ENCODE measurements around the gene SIMC1.
A peak's percentile ranks its signal among the peaks of the same experiment; 100 is the strongest.
"Not testable (repeated sequence)": the region's sequence is repeated elsewhere in the genome, so short reads cannot be mapped to it uniquely, and the experiment has no call there.

SIMC1 gene

GRCh38 chr5:176237971-176238644 lies at the start of gene SIMC1:
Gene SIMC1 (plus strand): TSS chr5:176238424. CDS start chr5:176238509, 85 bp downstream.
- Histone ChIP-seq H3K4me3 (peak within 1 kb of the TSS; percentile 69), H3K27ac (peak within 1 kb of the TSS; percentile 62), H3K9ac (peak within 1 kb of the TSS; percentile 75; the same call in 1 of the 2 replicates), H3K4me2 (peak within 1 kb of the TSS; percentile 70)
- not testable (repeated sequence) for H3K27me3 ChIP-seq, H3K4me1 ChIP-seq, H3K9me3 ChIP-seq, H3K36me3 ChIP-seq, H4K20me1 ChIP-seq

- Histone ChIP-seq H3K36me3 (no peaks in the 10 kb centered on the region), H4K20me1 (no peaks in the 10 kb centered on the region), H3K27me3 (peaks cover 17% of the 10 kb centered on the region; the same call in 1 of the 2 replicates), H3K9ac (no peak overlapping the region), H3K27ac (no peak overlapping the region), H3K4me2 (no peak overlapping the region), H3K9me3 (no peaks in the 10 kb centered on the region), H3K4me3 (no peak overlapping the region), H3K4me1 (no peaks in the 10 kb centered on the region)
- TF ChIP-seq Cebpa-rat (IDR thresholded peaks at IDR 0.05), result no peak
Observed at GRCh38 chr5:176188506-176189193, 49.6 kb upstream of the SIMC1 start.

GRCh38 chr5:176189857-176190256 lies 48.4 kb upstream of the SIMC1 start:
- Histone ChIP-seq H4K20me1 (no peaks in the 10 kb centered on the region), H3K9ac (no peak overlapping the region), H3K9me3 (no peaks in the 10 kb centered on the region), H3K27me3 (peaks cover 26% of the 10 kb centered on the region), H3K4me1 (no peaks in the 10 kb centered on the region), H3K4me2 (no peak overlapping the region), H3K27ac (no peak overlapping the region), H3K4me3 (no peak overlapping the region), H3K36me3 (no peaks in the 10 kb centered on the region)
- no peak for TF ChIP-seq Cebpa-rat (IDR thresholded peaks at IDR 0.05)

GRCh38 chr5:176190886-176191755 lies 47.1 kb upstream of the SIMC1 start:
- no peak overlapping the region for H3K4me3 ChIP-seq
- H3K36me3 ChIP-seq, result no peaks in the 10 kb centered on the region
- no peak overlapping the region for H3K4me2 ChIP-seq
- no peaks in the 10 kb centered on the region for H3K9me3 ChIP-seq
- H3K9ac ChIP-seq, result no peak overlapping the region
- H3K27me3 ChIP-seq, result peaks cover 35% of the 10 kb centered on the region
- no peaks in the 10 kb centered on the region for H4K20me1 ChIP-seq
- no peak overlapping the region for H3K27ac ChIP-seq
- H3K4me1 ChIP-seq, result peaks cover 7% of the 10 kb centered on the region; the same call in 1 of the 2 replicates
- TF ChIP-seq Cebpa-rat (IDR thresholded peaks at IDR 0.05), result no peak

- Histone ChIP-seq H3K4me2 (no peak overlapping the region), H3K9me3 (no peaks in the 10 kb centered on the region), H3K27me3 (peaks cover 40% of the 10 kb centered on the region), H3K9ac (no peak overlapping the region), H3K36me3 (no peaks in the 10 kb centered on the region), H3K27ac (no peak overlapping the region), H3K4me1 (peaks cover 7% of the 10 kb centered on the region; the same call in 1 of the 2 replicates), H3K4me3 (no peak overlapping the region), H4K20me1 (no peaks in the 10 kb centered on the region)
- TF ChIP-seq Cebpa-rat (IDR thresholded peaks at IDR 0.05), result no peak
Observed at GRCh38 chr5:176192094-176192721, 46.0 kb upstream of the SIMC1 start.

- H3K9ac ChIP-seq, H3K9me3 ChIP-seq: not testable (repeated sequence)
- peaks cover 46% of the 10 kb centered on the region for H3K27me3 ChIP-seq
Observed at GRCh38 chr5:176192722-176193117, 45.5 kb upstream of the SIMC1 start.

GRCh38 chr5:176193636-176194035 lies 44.6 kb upstream of the SIMC1 start:
- H3K4me2 ChIP-seq, H3K9ac ChIP-seq: not testable (repeated sequence)
- H3K27me3 ChIP-seq, result peaks cover 52% of the 10 kb centered on the region

More at GRCh38 chr5:176192722-176193117, 45.5 kb upstream of the SIMC1 start:
- H3K4me1 ChIP-seq, H3K4me2 ChIP-seq, H3K4me3 ChIP-seq, H3K27ac ChIP-seq, H3K36me3 ChIP-seq, H4K20me1 ChIP-seq: not testable (repeated sequence)

GRCh38 chr5:176194238-176195083 lies 43.8 kb upstream of the SIMC1 start:
- Histone ChIP-seq H3K4me3 (peak overlapping the region; percentile 52), H3K27me3 (peaks cover 61% of the 10 kb centered on the region), H3K4me2 (peak overlapping the region; percentile 48)
- H3K36me3 ChIP-seq, H3K9ac ChIP-seq, H4K20me1 ChIP-seq, H3K9me3 ChIP-seq, H3K4me1 ChIP-seq, H3K27ac ChIP-seq: not testable (repeated sequence)

More at GRCh38 chr5:176193636-176194035, 44.6 kb upstream of the SIMC1 start:
- not testable (repeated sequence) for H3K36me3 ChIP-seq, H3K27ac ChIP-seq, H3K9me3 ChIP-seq, H4K20me1 ChIP-seq, H3K4me1 ChIP-seq, H3K4me3 ChIP-seq

GRCh38 chr5:176195084-176195413 lies 43.2 kb upstream of the SIMC1 start:
- not testable (repeated sequence) for H3K9ac ChIP-seq, H3K36me3 ChIP-seq, H3K4me3 ChIP-seq, H3K27ac ChIP-seq, H3K9me3 ChIP-seq, H3K4me2 ChIP-seq, H3K4me1 ChIP-seq, H4K20me1 ChIP-seq
- H3K27me3 ChIP-seq, result peaks cover 67% of the 10 kb centered on the region

- peaks cover 73% of the 10 kb centered on the region for H3K27me3 ChIP-seq
- H3K27ac ChIP-seq, H4K20me1 ChIP-seq, H3K36me3 ChIP-seq, H3K9me3 ChIP-seq, H3K4me1 ChIP-seq, H3K9ac ChIP-seq, H3K4me3 ChIP-seq, H3K4me2 ChIP-seq: not testable (repeated sequence)
Observed at GRCh38 chr5:176195487-176196207, 42.6 kb upstream of the SIMC1 start.

GRCh38 chr5:176196781-176197180 lies 41.4 kb upstream of the SIMC1 start:
- not testable (repeated sequence) for H4K20me1 ChIP-seq, H3K36me3 ChIP-seq, H3K4me3 ChIP-seq, H3K27ac ChIP-seq, H3K4me1 ChIP-seq, H3K4me2 ChIP-seq, H3K9ac ChIP-seq, H3K9me3 ChIP-seq
- peaks cover 77% of the 10 kb centered on the region for H3K27me3 ChIP-seq

- H3K4me2 ChIP-seq, H3K27ac ChIP-seq, H3K9me3 ChIP-seq: not testable (repeated sequence)
Observed at GRCh38 chr5:176197234-176197858, 40.9 kb upstream of the SIMC1 start.

More at GRCh38 chr5:176197234-176197858, 40.9 kb upstream of the SIMC1 start:
- H4K20me1 ChIP-seq, H3K9ac ChIP-seq, H3K4me3 ChIP-seq, H3K36me3 ChIP-seq, H3K4me1 ChIP-seq: not testable (repeated sequence)
- H3K27me3 ChIP-seq, result peaks cover 73% of the 10 kb centered on the region
